ENCODE measurements around the gene UCK2.

- TF ChIP-seq CTCF (IDR thresholded peaks at IDR 0.05; ENCODE audit: extremely low read depth in 1 of 2, insufficient read depth in 1 of 2, low read depth in 1 of 2, low read length in 2 of 2) (no peak), POLR2A (IDR thresholded peaks at IDR 0.05; ENCODE audit: low read depth, low read length) (no peak), GATA2 (IDR thresholded peaks at IDR 0.05; ENCODE audit: insufficient read depth, insufficient read length, low read depth, low read length) (no peak), EZH2 (IDR thresholded peaks at IDR 0.05; ENCODE audit: borderline replicate concordance, low read depth, low read length, severe bottlenecking) (no peak), POLR2AphosphoS5 (IDR thresholded peaks at IDR 0.05; ENCODE audit: insufficient read depth, low read depth, low read length) (no peak), JUN (IDR thresholded peaks at IDR 0.05; ENCODE audit: borderline replicate concordance, insufficient read depth, insufficient read length, low read depth) (no peak), MYC (IDR thresholded peaks at IDR 0.05; ENCODE audit: low read depth, low read length) (no peak), MAX (IDR thresholded peaks at IDR 0.05; ENCODE audit: insufficient read depth, insufficient read length) (no peak), FOS (IDR thresholded peaks at IDR 0.05; ENCODE audit: borderline replicate concordance, insufficient read depth, low read length) (no peak)
Observed at GRCh38 chr1:165816826-165817497, 10.5 kb upstream of the UCK2 start.
